DOHH2 (cell line): Measurements from ENCODE around the gene CAMP.
"Not testable (repeated sequence)": the region's sequence is repeated elsewhere in the genome, so short reads cannot be mapped to it uniquely, and the experiment has no call there.

Source experiments
- H3F3A ChIP-seq: fragments of 200-600 bp; sonication (generic), shearing (Covaris generic); 2 replicates; pipeline ENCODE4 v1.6.0; 2016; ENCODE audit warnings: antibody characterized with exemption, mild to moderate bottlenecking; ENCODE audit not compliant: control insufficient read depth, insufficient read depth
- H3K27ac ChIP-seq: fragments of 200-600 bp; sonication (generic); 2 replicates; pipeline ENCODE4 v1.5.1; 2014; ENCODE audit warnings: low read depth, mild to moderate bottlenecking, low read length, moderate library complexity
- H3K27me3 ChIP-seq: fragments of 200-600 bp; sonication (generic); 2 replicates; pipeline ENCODE4 v1.6.1; 2014; ENCODE audit warnings: mild to moderate bottlenecking, low read length, mixed read lengths; ENCODE audit not compliant: control insufficient read depth
- H3K36me3 ChIP-seq: fragments of 200-600 bp; sonication (generic); 2 replicates; pipeline ENCODE4 v1.6.1; 2014; ENCODE audit warnings: mild to moderate bottlenecking, low read length, moderate library complexity, mixed read lengths; ENCODE audit not compliant: control insufficient read depth
- H3K4me1 ChIP-seq: fragments of 200-600 bp; sonication (generic); 2 replicates; pipeline ENCODE4 v1.6.1; 2014; ENCODE audit warnings: mild to moderate bottlenecking, low read length, mixed read lengths; ENCODE audit not compliant: control insufficient read depth
- H3K4me2 ChIP-seq: fragments of 200-600 bp; sonication (generic); 2 replicates; pipeline ENCODE4 v1.6.0; 2014; ENCODE audit warnings: mild to moderate bottlenecking, low read length, moderate library complexity
- H3K4me3 ChIP-seq: fragments of 200-600 bp; sonication (generic); 2 replicates; pipeline ENCODE4 v1.5.1; 2014; ENCODE audit warnings: mild to moderate bottlenecking, low read length, mixed read lengths
- H3K79me2 ChIP-seq: fragments of 200-600 bp; sonication (generic); 2 replicates; pipeline ENCODE4 v1.6.1; 2014; ENCODE audit warnings: mild to moderate bottlenecking, low read length, mixed read lengths; ENCODE audit not compliant: control insufficient read depth
- H3K9me2 ChIP-seq: fragments of 200-600 bp; sonication (generic); replicated peaks from 2 replicates; pipeline ENCODE4 v1.6.1; 2014; ENCODE audit warnings: mild to moderate bottlenecking, low read length, mixed read lengths; ENCODE audit not compliant: control insufficient read depth
- H3K9me3 ChIP-seq: fragments of 200-600 bp; sonication (generic); 2 replicates; pipeline ENCODE4 v1.6.1; 2014; ENCODE audit warnings: antibody characterized with exemption, low read length, mixed read lengths; ENCODE audit not compliant: control insufficient read depth, insufficient read depth
- H4K20me1 ChIP-seq: fragments of 200-600 bp; sonication (generic); 2 replicates; pipeline ENCODE4 v1.6.0; 2014; ENCODE audit warnings: low read depth, mild to moderate bottlenecking, antibody characterized with exemption, low read length, moderate library complexity; ENCODE audit not compliant: control insufficient read depth, insufficient read depth
- EZH2phosphoT487 ChIP-seq: fragments of 200-600 bp; sonication (generic); IDR thresholded peaks from 2 replicates; pipeline ENCODE4 v1.6.1; 2017; ENCODE audit warnings: borderline replicate concordance, mild to moderate bottlenecking, antibody characterized with exemption, low read length, moderate library complexity, mixed read lengths
- TF ChIP-seq, protein P1 (sequence below): fragments of 200-600 bp; sonication (generic); IDR thresholded peaks from one replicate; pipeline ENCODE4 v1.5.1; 2014; ENCODE audit warnings: antibody characterized with exemption, mild to moderate bottlenecking, low read depth, low read length; ENCODE audit not compliant: poor library complexity, severe bottlenecking

CAMP gene

GRCh38 chr3:48268936-48269561 is 45.8 kb downstream of the CAMP start:
- Histone ChIP-seq H3K4me1 (no peaks in the 10 kb centered on the region), H3K4me3 (no peak overlapping the region), H4K20me1 (no peaks in the 10 kb centered on the region), H3K9me2 (no peaks in the 10 kb centered on the region), H3K27ac (no peak overlapping the region), H3F3A (no peaks in the 10 kb centered on the region), H3K9me3 (no peaks in the 10 kb centered on the region), H3K4me2 (no peak overlapping the region), H3K27me3 (no peaks in the 10 kb centered on the region), H3K79me2 (no peaks in the 10 kb centered on the region), H3K36me3 (peaks cover 53% of the 10 kb centered on the region)
- TF ChIP-seq, protein P1, sequence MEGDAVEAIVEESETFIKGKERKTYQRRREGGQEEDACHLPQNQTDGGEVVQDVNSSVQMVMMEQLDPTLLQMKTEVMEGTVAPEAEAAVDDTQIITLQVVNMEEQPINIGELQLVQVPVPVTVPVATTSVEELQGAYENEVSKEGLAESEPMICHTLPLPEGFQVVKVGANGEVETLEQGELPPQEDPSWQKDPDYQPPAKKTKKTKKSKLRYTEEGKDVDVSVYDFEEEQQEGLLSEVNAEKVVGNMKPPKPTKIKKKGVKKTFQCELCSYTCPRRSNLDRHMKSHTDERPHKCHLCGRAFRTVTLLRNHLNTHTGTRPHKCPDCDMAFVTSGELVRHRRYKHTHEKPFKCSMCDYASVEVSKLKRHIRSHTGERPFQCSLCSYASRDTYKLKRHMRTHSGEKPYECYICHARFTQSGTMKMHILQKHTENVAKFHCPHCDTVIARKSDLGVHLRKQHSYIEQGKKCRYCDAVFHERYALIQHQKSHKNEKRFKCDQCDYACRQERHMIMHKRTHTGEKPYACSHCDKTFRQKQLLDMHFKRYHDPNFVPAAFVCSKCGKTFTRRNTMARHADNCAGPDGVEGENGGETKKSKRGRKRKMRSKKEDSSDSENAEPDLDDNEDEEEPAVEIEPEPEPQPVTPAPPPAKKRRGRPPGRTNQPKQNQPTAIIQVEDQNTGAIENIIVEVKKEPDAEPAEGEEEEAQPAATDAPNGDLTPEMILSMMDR: no peak
- TF ChIP-seq EZH2phosphoT487: no peak

DNA sequence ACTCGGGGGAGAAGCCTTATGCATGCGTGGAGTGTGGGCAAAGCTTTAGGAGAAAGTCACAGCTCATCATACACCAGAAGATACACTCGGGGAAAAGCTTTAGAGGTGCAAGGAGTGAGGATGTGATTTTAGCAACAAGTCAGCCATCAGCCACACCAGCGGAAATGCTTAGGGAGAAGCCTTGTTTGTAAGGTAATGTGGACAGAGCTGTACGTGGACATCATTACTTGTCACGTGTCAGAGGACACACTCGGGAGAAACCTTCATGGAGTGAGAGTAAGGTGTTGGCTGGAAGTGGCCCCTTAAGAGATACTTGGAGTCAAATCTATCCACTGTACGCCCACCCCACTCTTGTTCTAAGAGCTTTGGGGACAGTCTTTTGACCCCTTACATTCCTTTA is 46.3 kb downstream of the CAMP start:
- H3K79me2 ChIP-seq: no peaks in the 10 kb centered on the region
- no peak overlapping the region for H3K4me2 ChIP-seq
- no peaks in the 10 kb centered on the region for H3F3A ChIP-seq
- H3K9me3 ChIP-seq: no peaks in the 10 kb centered on the region
- no peaks in the 10 kb centered on the region for H3K9me2 ChIP-seq
- H3K4me1 ChIP-seq: no peaks in the 10 kb centered on the region
- H3K27ac ChIP-seq: no peak overlapping the region
- no peaks in the 10 kb centered on the region for H3K27me3 ChIP-seq
- no peak for TF ChIP-seq EZH2phosphoT487
- TF ChIP-seq, protein P1: no peak
- H4K20me1 ChIP-seq: no peaks in the 10 kb centered on the region
- no peak overlapping the region for H3K4me3 ChIP-seq
- peaks cover 53% of the 10 kb centered on the region for H3K36me3 ChIP-seq

DNA sequence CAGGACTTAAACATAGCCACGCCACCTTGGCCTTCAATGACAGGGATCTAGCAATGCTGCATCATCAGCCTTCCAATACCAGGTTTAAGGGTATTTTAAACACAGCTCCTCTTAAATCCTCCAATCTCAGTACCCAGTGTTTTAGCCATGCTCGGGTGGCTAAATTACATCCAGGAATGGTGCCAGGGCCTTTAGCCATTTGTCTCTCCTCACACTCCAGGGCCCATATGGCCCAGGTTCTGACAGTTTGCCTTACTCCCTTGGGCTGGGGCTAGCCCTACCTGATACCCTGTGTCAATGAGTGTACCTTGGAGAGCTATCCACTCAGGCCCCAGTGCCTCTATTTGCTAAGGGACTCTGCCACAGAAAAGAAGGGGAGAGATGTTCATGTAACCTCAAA is 47.0 kb downstream of the CAMP start:
- H3K4me1 ChIP-seq: no peaks in the 10 kb centered on the region
- peaks cover 52% of the 10 kb centered on the region for H3K36me3 ChIP-seq
- no peak overlapping the region for H3K4me2 ChIP-seq
- H4K20me1 ChIP-seq: no peaks in the 10 kb centered on the region
- no peaks in the 10 kb centered on the region for H3K9me3 ChIP-seq
- no peak overlapping the region for H3K4me3 ChIP-seq
- TF ChIP-seq, protein P1: no peak
- no peak for TF ChIP-seq EZH2phosphoT487
- no peaks in the 10 kb centered on the region for H3K27me3 ChIP-seq
- H3K9me2 ChIP-seq: no peaks in the 10 kb centered on the region
- H3K79me2 ChIP-seq: no peaks in the 10 kb centered on the region
- H3F3A ChIP-seq: no peaks in the 10 kb centered on the region
- no peak overlapping the region for H3K27ac ChIP-seq

- H3K4me1 ChIP-seq, H3K9me2 ChIP-seq, H3F3A ChIP-seq, H3K9me3 ChIP-seq, H3K27ac ChIP-seq, H3K79me2 ChIP-seq, H3K4me3 ChIP-seq, H3K27me3 ChIP-seq, H4K20me1 ChIP-seq, H3K4me2 ChIP-seq: not testable (repeated sequence)
- H3K36me3 ChIP-seq: peaks cover 45% of the 10 kb centered on the region
Observed at GRCh38 chr3:48271223-48271622, 47.9 kb downstream of the CAMP start.
